Smooth muscle cell (in vitro differentiated cells): ENCODE measurements around the gene PHF2. TPM values are rescaled to one million over a fixed set of nuclear protein-coding genes. Genes with fewer than 3 reads are reported as not detected.

Experiments
- DNase-seq: peaks from one replicate; lab custom pipeline; 2025; ENCODE audit not compliant: unreplicated experiment; lab: John Stamatoyannopoulos, UW
- H2AFZ ChIP-seq: fragments of 200-600 bp; sonication (generic); 2 replicates; pipeline ENCODE4 v1.6.0; 2016; ENCODE audit warnings: antibody characterized with exemption, low read depth, mild to moderate bottlenecking
- H3F3A ChIP-seq: fragments of 200-600 bp; sonication (generic); 2 replicates; pipeline ENCODE4 v1.6.0; 2017; ENCODE audit warnings: antibody characterized with exemption, low read depth
- H3K27ac ChIP-seq: fragments of 200-600 bp; sonication (generic); 2 replicates; pipeline ENCODE4 v1.5.1; 2016; ENCODE audit warnings: low read depth, mild to moderate bottlenecking
- H3K27me3 ChIP-seq: fragments of 200-600 bp; sonication (generic); 2 replicates; pipeline ENCODE4 v1.6.1; 2016; ENCODE audit warnings: low read depth, mild to moderate bottlenecking
- H3K36me3 ChIP-seq: fragments of 200-600 bp; sonication (generic); 2 replicates; pipeline ENCODE4 v1.5.1; 2016; ENCODE audit warnings: low read depth
- H3K4me1 ChIP-seq: fragments of 200-600 bp; sonication (generic); 2 replicates; pipeline ENCODE4 v1.5.1; 2016; ENCODE audit warnings: low read depth
- H3K4me2 ChIP-seq: fragments of 200-600 bp; sonication (generic); 2 replicates; pipeline ENCODE4 v1.6.0; 2016; ENCODE audit warnings: mild to moderate bottlenecking
- H3K4me3 ChIP-seq: fragments of 200-600 bp; sonication (generic); 2 replicates; pipeline ENCODE4 v1.5.1; 2016; ENCODE audit warnings: mild to moderate bottlenecking
- H3K79me2 ChIP-seq: fragments of 200-600 bp; sonication (generic); 2 replicates; pipeline ENCODE4 v1.6.0; 2016; ENCODE audit warnings: low read depth, mild to moderate bottlenecking
- H3K9ac ChIP-seq: fragments of 200-600 bp; sonication (generic); 2 replicates; pipeline ENCODE4 v1.6.0; 2016; ENCODE audit warnings: low read depth
- H3K9me3 ChIP-seq: fragments of 200-600 bp; sonication (generic); replicated peaks from 2 replicates; pipeline ENCODE4 v1.5.1; 2016; ENCODE audit warnings: low read depth
- H4K20me1 ChIP-seq: fragments of 200-600 bp; sonication (generic); 2 replicates; pipeline ENCODE4 v1.6.0; 2016; ENCODE audit warnings: low read depth
- CTCF ChIP-seq: fragments of 200-600 bp; sonication (generic); IDR thresholded peaks from 2 replicates; pipeline ENCODE4 v1.5.1; 2017; ENCODE audit warnings: borderline replicate concordance, mild to moderate bottlenecking, antibody characterized with exemption; ENCODE audit not compliant: insufficient read depth, poor library complexity, severe bottlenecking
- WGBS: methylation state at CpG from one replicate; pipeline ENCODE4 v1.1.7; 2016; ENCODE audit warnings: low lambda C conversion rate; 5-methylcytosine and 5-hydroxymethylcytosine counted together
- polyA plus RNA-seq: library from polyadenylated mRNA; unstranded; fragments of >200 nt; fragmentation: Nextera tagmentation; extraction: Ambion mirVana; gene quantifications from 2 replicates; pipeline ENCODE4 v1.2.1, GENCODE V29; 2016
- total RNA-seq: library from RNA; depleted of rRNA; stranded (reverse); fragments of >200 nt; gene quantifications from 2 replicates; pipeline ENCODE4 v1.2.3, GENCODE V29; 2014

Gene PHF2
- total and polyA plus RNA-seq, 2 experiments from 2014 or later: 11.1 to 18.3 TPM

GRCh38 chr9:93667627-93668026 is 91.2 kb downstream of the PHF2 start:
- H3K9ac ChIP-seq: no peak overlapping the region
- H3K9me3 ChIP-seq: no peaks in the 10 kb centered on the region
- DNase-seq: no peak
- no peaks in the 10 kb centered on the region for H3K27me3 ChIP-seq
- no peak overlapping the region for H2AFZ ChIP-seq
- no peaks in the 10 kb centered on the region for H3K79me2 ChIP-seq
- H3K4me3 ChIP-seq: no peak overlapping the region
- H4K20me1 ChIP-seq: peaks cover 24% of the 10 kb centered on the region
- H3K27ac ChIP-seq: no peak overlapping the region
- no peaks in the 10 kb centered on the region for H3F3A ChIP-seq
- no peaks in the 10 kb centered on the region for H3K4me1 ChIP-seq
- no peaks in the 10 kb centered on the region for H3K36me3 ChIP-seq
- H3K4me2 ChIP-seq: no peak overlapping the region
- 75% methylated on average over 4 of the region's 4 CpGs for WGBS
- TF ChIP-seq CTCF: no peak

- Histone ChIP-seq H3K9ac (no peak overlapping the region), H4K20me1 (peaks cover 27% of the 10 kb centered on the region), H3K4me1 (no peaks in the 10 kb centered on the region), H3K4me3 (no peak overlapping the region), H3K27ac (no peak overlapping the region), H3K27me3 (no peaks in the 10 kb centered on the region), H3K36me3 (no peaks in the 10 kb centered on the region), H3F3A (no peaks in the 10 kb centered on the region), H3K79me2 (no peaks in the 10 kb centered on the region), H3K9me3 (no peaks in the 10 kb centered on the region), H2AFZ (no peak overlapping the region), H3K4me2 (no peak overlapping the region)
- no peak for DNase-seq
- no peak for TF ChIP-seq CTCF
- WGBS: 89% methylated on average over 10 of the region's 12 CpGs
These were observed 92.0 kb downstream of the PHF2 start for GRCh38 chr9:93668261-93668871.

DNA sequence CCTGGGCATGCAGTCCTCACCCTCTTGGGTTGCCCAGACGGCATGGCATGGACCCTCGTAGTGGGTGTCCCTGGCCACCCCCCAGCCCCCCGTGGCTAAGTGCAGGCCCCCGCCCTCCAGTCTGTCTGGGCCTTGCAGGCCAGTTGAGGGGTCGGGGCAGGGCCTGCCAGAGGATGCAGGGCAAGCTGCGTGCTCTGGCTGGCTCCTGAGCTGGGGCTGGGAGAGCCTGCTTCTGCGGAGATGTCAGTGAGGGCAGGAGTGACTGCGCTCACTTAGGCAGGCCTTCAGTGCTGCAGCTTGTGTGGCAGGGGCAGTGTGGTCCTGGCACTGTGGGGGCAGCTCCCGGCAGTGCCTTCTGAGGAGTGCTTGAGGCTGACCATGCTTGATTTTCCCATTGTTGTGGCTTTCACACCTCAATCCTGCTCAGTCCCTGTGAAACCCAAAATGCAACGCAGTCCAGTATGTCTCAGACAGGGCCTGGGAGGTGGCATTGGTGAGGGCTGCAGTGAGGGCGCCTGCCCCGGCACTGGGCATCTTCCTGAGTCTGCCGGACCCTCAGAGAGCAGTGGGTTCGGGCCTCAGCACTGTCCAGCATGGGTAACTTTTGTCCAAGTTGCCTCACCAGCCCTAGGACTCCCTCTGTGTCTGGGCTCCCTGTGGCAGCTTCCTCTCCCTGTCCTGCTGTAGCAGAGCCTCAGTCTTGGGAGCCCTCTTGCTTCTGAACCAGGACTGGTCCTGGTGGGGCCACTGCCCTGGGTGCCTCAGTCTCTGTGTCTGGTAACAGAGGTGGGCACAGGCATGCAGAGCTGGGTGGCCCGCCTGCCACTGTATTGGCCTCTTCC is 93.0 kb downstream of the PHF2 start:
- H3K27ac ChIP-seq: no peak overlapping the region
- H3K36me3 ChIP-seq: no peaks in the 10 kb centered on the region
- TF ChIP-seq CTCF: no peak
- H2AFZ ChIP-seq: no peak overlapping the region
- peaks cover 27% of the 10 kb centered on the region for H4K20me1 ChIP-seq
- no peak overlapping the region for H3K9ac ChIP-seq
- H3K9me3 ChIP-seq: no peaks in the 10 kb centered on the region
- 92% methylated on average over 15 of the region's 15 CpGs for WGBS
- no peaks in the 10 kb centered on the region for H3K79me2 ChIP-seq
- no peak for DNase-seq
- H3K27me3 ChIP-seq: no peaks in the 10 kb centered on the region
- no peak overlapping the region for H3K4me3 ChIP-seq
- H3F3A ChIP-seq: no peaks in the 10 kb centered on the region
- H3K4me1 ChIP-seq: no peaks in the 10 kb centered on the region
- no peak overlapping the region for H3K4me2 ChIP-seq

- Histone ChIP-seq H3K9ac (no peak overlapping the region), H3K4me2 (no peak overlapping the region), H3K79me2 (no peaks in the 10 kb centered on the region), H3K27me3 (no peaks in the 10 kb centered on the region), H3K36me3 (no peaks in the 10 kb centered on the region), H3K9me3 (no peaks in the 10 kb centered on the region), H3K4me3 (no peak overlapping the region), H3F3A (no peaks in the 10 kb centered on the region), H2AFZ (no peak overlapping the region), H3K4me1 (no peaks in the 10 kb centered on the region), H4K20me1 (peaks cover 27% of the 10 kb centered on the region), H3K27ac (no peak overlapping the region)
- no peak for DNase-seq
- no peak for TF ChIP-seq CTCF
- WGBS: 81% methylated on average over 3 of the region's 3 CpGs
These were observed 93.5 kb downstream of the PHF2 start for GRCh38 chr9:93669958-93670207.
